ENCODE measurements around the gene MARVELD1. TPM values are rescaled to one million over a fixed set of nuclear protein-coding genes. Genes with fewer than 3 reads are reported as not detected.

MARVELD1 gene
- total and polyA plus RNA-seq, 2 of the 13 experiments (the other 11 are each of a cell fraction or from before 2014, with no cell fraction given): not detected

GRCh38 chr10:97736902-97737769, 23.6 kb downstream of the MARVELD1 start, which contains the start of gene ZFYVE27 (continued):
- TF ChIP-seq HDAC2 (CRISPR knock-in tag; IDR thresholded peaks at IDR 0.05) (peak; percentile 81), FOSL2 (CRISPR knock-in tag; IDR thresholded peaks at IDR 0.05) (peak; percentile 68), ZNF335 (CRISPR knock-in tag; IDR thresholded peaks at IDR 0.05) (peak; percentile 91; the same call in 1 of the 2 replicates), KLF12 (CRISPR knock-in tag; IDR thresholded peaks at IDR 0.05; ENCODE audit: borderline replicate concordance) (peak; percentile 90), NFKBIZ (CRISPR knock-in tag; IDR thresholded peaks at IDR 0.05) (peak; percentile 62; the same call in 1 of the 2 replicates), RORA (CRISPR knock-in tag; IDR thresholded peaks at IDR 0.05) (no peak), PBX3 (CRISPR knock-in tag; IDR thresholded peaks at IDR 0.05; ENCODE audit: borderline replicate concordance) (0 out of 2 replicates have a peak, but pooled peaks have one; percentile 39), SP1 (IDR thresholded peaks at IDR 0.05) (no peak), SP1 (CRISPR knock-in tag; IDR thresholded peaks at IDR 0.05) (peak; percentile 66), CHD4 (IDR thresholded peaks at IDR 0.05; ENCODE audit: borderline replicate concordance, low read length) (no peak), GPN1 (CRISPR knock-in tag; IDR thresholded peaks at IDR 0.05; ENCODE audit: borderline replicate concordance) (peak; percentile 93; the same call in 1 of the 2 replicates), CAMTA2 (CRISPR knock-in tag; IDR thresholded peaks at IDR 0.05; ENCODE audit: borderline replicate concordance) (no peak), RFXANK (CRISPR knock-in tag; IDR thresholded peaks at IDR 0.05) (peak; percentile 67), ZNF124 (CRISPR knock-in tag; IDR thresholded peaks at IDR 0.05) (0 out of 2 replicates have a peak, but pooled peaks have one; percentile 79)
- TF ChIP-seq, protein P1, sequence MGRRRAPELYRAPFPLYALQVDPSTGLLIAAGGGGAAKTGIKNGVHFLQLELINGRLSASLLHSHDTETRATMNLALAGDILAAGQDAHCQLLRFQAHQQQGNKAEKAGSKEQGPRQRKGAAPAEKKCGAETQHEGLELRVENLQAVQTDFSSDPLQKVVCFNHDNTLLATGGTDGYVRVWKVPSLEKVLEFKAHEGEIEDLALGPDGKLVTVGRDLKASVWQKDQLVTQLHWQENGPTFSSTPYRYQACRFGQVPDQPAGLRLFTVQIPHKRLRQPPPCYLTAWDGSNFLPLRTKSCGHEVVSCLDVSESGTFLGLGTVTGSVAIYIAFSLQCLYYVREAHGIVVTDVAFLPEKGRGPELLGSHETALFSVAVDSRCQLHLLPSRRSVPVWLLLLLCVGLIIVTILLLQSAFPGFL (CRISPR knock-in tag; IDR thresholded peaks at IDR 0.05): 0 out of 2 replicates have a peak, but pooled peaks have one; percentile 59
- TF ChIP-seq, protein P2, sequence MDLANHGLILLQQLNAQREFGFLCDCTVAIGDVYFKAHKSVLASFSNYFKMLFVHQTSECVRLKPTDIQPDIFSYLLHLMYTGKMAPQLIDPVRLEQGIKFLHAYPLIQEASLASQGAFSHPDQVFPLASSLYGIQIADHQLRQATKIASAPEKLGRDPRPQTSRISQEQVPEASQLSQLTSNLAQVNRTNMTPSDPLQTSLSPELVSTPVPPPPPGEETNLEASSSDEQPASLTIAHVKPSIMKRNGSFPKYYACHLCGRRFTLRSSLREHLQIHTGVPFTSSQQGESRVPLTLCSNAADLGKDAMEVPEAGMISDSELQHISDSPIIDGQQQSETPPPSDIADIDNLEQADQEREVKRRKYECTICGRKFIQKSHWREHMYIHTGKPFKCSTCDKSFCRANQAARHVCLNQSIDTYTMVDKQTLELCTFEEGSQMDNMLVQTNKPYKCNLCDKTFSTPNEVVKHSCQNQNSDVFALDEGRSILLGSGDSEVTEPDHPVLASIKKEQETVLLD (CRISPR knock-in tag; IDR thresholded peaks at IDR 0.05; ENCODE audit: low read depth): peak; percentile 87
- TF ChIP-seq, protein P3, sequence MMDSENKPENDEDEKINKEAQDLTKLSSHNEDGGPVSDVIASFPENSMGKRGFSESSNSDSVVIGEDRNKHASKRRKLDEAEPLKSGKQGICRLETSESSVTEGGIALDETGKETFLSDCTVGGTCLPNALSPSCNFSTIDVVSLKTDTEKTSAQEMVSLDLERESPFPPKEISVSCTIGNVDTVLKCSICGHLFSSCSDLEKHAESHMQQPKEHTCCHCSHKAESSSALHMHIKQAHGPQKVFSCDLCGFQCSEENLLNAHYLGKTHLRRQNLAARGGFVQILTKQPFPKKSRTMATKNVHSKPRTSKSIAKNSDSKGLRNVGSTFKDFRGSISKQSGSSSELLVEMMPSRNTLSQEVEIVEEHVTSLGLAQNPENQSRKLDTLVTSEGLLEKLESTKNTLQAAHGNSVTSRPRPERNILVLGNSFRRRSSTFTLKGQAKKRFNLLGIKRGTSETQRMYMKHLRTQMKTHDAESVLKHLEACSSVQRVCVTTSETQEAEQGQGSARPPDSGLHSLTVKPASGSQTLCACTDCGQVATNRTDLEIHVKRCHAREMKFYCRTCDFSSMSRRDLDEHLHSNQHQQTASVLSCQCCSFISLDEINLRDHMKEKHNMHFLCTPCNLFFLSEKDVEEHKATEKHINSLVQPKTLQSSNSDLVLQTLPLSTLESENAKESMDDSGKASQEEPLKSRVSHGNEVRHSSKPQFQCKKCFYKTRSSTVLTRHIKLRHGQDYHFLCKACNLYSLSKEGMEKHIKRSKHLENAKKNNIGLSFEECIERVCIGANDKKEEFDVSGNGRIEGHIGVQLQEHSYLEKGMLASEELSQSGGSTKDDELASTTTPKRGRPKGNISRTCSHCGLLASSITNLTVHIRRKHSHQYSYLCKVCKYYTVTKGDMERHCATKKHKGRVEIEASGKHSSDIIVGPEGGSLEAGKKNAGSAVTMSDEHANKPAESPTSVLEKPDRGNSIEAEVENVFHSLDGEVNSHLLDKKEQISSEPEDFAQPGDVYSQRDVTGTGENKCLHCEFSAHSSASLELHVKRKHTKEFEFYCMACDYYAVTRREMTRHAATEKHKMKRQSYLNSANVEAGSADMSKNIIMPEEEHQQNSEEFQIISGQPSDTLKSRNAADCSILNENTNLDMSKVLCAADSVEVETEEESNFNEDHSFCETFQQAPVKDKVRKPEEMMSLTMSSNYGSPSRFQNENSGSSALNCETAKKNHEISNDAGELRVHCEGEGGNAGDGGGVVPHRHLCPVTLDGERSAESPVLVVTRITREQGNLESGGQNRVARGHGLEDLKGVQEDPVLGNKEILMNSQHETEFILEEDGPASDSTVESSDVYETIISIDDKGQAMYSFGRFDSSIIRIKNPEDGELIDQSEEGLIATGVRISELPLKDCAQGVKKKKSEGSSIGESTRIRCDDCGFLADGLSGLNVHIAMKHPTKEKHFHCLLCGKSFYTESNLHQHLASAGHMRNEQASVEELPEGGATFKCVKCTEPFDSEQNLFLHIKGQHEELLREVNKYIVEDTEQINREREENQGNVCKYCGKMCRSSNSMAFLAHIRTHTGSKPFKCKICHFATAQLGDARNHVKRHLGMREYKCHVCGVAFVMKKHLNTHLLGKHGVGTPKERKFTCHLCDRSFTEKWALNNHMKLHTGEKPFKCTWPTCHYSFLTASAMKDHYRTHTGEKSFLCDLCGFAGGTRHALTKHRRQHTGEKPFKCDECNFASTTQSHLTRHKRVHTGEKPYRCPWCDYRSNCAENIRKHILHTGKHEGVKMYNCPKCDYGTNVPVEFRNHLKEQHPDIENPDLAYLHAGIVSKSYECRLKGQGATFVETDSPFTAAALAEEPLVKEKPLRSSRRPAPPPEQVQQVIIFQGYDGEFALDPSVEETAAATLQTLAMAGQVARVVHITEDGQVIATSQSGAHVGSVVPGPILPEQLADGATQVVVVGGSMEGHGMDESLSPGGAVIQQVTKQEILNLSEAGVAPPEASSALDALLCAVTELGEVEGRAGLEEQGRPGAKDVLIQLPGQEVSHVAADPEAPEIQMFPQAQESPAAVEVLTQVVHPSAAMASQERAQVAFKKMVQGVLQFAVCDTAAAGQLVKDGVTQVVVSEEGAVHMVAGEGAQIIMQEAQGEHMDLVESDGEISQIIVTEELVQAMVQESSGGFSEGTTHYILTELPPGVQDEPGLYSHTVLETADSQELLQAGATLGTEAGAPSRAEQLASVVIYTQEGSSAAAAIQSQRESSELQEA (CRISPR knock-in tag; IDR thresholded peaks at IDR 0.05; ENCODE audit: not compliant biosample characterization): no peak

Measured in HepG2 (cell line).